ENCODE results near the gene CREB3L2. TPM values are rescaled to one million over a fixed set of nuclear protein-coding genes. Genes with fewer than 3 reads are reported as not detected.

Gene CREB3L2
- total and polyA plus RNA-seq, 2 of the 13 experiments (the other 11 are each of a cell fraction or from before 2014, with no cell fraction given): 22.1 to 41.1 TPM

DNA sequence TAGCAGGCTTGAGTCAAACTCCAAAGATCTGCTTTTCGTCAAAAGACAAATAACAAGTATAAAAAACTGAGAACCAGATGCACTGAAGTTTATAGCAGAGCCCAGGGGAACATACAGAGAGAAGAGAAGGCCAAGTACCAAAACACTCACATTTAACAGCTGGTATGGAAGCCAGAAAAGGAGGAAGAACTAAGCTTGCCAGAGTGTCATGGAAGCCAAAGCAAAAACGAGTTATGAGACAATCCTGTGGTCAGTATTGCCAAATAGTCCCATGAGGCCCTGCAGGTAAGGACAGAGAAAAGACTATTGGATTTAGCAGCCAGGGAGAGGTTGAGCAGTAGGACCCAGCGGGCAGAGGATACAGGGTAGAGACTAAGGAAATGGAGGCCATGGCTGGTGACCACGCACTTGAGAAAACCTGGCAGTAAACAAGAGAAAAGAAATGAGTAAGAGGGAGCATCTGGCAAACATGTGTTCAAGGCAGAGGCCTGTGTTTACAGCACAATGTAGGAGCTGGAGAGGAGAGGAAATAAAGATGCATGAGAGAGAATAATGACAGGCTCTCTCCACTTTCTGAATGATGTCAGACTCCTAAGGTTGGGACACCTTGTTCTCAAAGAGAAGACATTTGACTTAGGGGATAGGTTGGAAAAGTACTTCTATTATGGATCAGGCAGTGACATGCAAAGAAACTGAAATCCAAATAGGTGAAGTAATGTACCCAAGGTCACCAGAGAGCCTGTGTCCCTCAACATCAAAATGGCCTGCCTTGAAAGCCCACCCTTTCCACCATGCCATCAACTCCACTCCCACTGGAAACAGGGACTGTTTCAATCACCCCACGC, 9.1 kb downstream of the CREB3L2 start (continued):
- TF ChIP-seq, protein P1, sequence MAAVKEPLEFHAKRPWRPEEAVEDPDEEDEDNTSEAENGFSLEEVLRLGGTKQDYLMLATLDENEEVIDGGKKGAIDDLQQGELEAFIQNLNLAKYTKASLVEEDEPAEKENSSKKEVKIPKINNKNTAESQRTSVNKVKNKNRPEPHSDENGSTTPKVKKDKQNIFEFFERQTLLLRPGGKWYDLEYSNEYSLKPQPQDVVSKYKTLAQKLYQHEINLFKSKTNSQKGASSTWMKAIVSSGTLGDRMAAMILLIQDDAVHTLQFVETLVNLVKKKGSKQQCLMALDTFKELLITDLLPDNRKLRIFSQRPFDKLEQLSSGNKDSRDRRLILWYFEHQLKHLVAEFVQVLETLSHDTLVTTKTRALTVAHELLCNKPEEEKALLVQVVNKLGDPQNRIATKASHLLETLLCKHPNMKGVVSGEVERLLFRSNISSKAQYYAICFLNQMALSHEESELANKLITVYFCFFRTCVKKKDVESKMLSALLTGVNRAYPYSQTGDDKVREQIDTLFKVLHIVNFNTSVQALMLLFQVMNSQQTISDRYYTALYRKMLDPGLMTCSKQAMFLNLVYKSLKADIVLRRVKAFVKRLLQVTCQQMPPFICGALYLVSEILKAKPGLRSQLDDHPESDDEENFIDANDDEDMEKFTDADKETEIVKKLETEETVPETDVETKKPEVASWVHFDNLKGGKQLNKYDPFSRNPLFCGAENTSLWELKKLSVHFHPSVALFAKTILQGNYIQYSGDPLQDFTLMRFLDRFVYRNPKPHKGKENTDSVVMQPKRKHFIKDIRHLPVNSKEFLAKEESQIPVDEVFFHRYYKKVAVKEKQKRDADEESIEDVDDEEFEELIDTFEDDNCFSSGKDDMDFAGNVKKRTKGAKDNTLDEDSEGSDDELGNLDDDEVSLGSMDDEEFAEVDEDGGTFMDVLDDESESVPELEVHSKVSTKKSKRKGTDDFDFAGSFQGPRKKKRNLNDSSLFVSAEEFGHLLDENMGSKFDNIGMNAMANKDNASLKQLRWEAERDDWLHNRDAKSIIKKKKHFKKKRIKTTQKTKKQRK (IDR thresholded peaks at IDR 0.05; ENCODE audit: low read length): no peak
- no peak for TF ChIP-seq SRF (IDR thresholded peaks at IDR 0.05; ENCODE audit: low read depth, low read length)
- TF ChIP-seq, protein P2, sequence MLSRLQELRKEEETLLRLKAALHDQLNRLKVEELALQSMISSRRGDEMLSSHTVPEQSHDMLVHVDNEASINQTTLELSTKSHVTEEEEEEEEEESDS (CRISPR knock-in tag; IDR thresholded peaks at IDR 0.05; ENCODE audit: borderline replicate concordance): no peak
- TF ChIP-seq ZNF205 (CRISPR knock-in tag; IDR thresholded peaks at IDR 0.05): no peak
- TF ChIP-seq ZBTB20 (CRISPR knock-in tag; IDR thresholded peaks at IDR 0.05; ENCODE audit: borderline replicate concordance, low read depth): no peak
- TF ChIP-seq, protein P3, sequence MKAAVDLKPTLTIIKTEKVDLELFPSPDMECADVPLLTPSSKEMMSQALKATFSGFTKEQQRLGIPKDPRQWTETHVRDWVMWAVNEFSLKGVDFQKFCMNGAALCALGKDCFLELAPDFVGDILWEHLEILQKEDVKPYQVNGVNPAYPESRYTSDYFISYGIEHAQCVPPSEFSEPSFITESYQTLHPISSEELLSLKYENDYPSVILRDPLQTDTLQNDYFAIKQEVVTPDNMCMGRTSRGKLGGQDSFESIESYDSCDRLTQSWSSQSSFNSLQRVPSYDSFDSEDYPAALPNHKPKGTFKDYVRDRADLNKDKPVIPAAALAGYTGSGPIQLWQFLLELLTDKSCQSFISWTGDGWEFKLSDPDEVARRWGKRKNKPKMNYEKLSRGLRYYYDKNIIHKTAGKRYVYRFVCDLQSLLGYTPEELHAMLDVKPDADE (CRISPR knock-in tag; IDR thresholded peaks at IDR 0.05): no peak
- TF ChIP-seq ZNF496 (CRISPR knock-in tag; IDR thresholded peaks at IDR 0.05; ENCODE audit: insufficient replicate concordance): no peak
- TF ChIP-seq ZNF552 (CRISPR knock-in tag; IDR thresholded peaks at IDR 0.05; ENCODE audit: borderline replicate concordance): no peak
- TF ChIP-seq, protein P4, sequence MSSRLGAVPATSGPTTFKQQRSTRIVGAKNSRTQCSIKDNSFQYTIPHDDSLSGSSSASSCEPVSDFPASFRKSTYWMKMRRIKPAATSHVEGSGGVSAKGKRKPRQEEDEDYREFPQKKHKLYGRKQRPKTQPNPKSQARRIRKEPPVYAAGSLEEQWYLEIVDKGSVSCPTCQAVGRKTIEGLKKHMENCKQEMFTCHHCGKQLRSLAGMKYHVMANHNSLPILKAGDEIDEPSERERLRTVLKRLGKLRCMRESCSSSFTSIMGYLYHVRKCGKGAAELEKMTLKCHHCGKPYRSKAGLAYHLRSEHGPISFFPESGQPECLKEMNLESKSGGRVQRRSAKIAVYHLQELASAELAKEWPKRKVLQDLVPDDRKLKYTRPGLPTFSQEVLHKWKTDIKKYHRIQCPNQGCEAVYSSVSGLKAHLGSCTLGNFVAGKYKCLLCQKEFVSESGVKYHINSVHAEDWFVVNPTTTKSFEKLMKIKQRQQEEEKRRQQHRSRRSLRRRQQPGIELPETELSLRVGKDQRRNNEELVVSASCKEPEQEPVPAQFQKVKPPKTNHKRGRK (CRISPR knock-in tag; IDR thresholded peaks at IDR 0.05): no peak
- 0 out of 3 replicates have a peak, but pooled peaks have one; percentile 27 for TF ChIP-seq MXI1 (IDR thresholded peaks at IDR 0.05; ENCODE audit: borderline replicate concordance, low read depth, low read length)
- no peak for TF ChIP-seq SMARCE1 (IDR thresholded peaks at IDR 0.05; ENCODE audit: borderline replicate concordance)
- peak; percentile 48; the same call in 1 of the 2 replicates for TF ChIP-seq ZC3H13 (CRISPR knock-in tag; IDR thresholded peaks at IDR 0.05)
- TF ChIP-seq, protein P5, sequence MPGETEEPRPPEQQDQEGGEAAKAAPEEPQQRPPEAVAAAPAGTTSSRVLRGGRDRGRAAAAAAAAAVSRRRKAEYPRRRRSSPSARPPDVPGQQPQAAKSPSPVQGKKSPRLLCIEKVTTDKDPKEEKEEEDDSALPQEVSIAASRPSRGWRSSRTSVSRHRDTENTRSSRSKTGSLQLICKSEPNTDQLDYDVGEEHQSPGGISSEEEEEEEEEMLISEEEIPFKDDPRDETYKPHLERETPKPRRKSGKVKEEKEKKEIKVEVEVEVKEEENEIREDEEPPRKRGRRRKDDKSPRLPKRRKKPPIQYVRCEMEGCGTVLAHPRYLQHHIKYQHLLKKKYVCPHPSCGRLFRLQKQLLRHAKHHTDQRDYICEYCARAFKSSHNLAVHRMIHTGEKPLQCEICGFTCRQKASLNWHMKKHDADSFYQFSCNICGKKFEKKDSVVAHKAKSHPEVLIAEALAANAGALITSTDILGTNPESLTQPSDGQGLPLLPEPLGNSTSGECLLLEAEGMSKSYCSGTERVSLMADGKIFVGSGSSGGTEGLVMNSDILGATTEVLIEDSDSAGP (CRISPR knock-in tag; IDR thresholded peaks at IDR 0.05; ENCODE audit: borderline replicate concordance): no peak
- TF ChIP-seq, protein P6, sequence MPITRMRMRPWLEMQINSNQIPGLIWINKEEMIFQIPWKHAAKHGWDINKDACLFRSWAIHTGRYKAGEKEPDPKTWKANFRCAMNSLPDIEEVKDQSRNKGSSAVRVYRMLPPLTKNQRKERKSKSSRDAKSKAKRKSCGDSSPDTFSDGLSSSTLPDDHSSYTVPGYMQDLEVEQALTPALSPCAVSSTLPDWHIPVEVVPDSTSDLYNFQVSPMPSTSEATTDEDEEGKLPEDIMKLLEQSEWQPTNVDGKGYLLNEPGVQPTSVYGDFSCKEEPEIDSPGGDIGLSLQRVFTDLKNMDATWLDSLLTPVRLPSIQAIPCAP (CRISPR knock-in tag; IDR thresholded peaks at IDR 0.05; ENCODE audit: low read depth): no peak
- TF ChIP-seq, protein P7, sequence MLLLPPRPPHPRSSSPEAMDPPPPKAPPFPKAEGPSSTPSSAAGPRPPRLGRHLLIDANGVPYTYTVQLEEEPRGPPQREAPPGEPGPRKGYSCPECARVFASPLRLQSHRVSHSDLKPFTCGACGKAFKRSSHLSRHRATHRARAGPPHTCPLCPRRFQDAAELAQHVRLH (CRISPR knock-in tag; IDR thresholded peaks at IDR 0.05; ENCODE audit: borderline replicate concordance, low read depth): peak; percentile 25
- 0 out of 2 replicates have a peak, but pooled peaks have one; percentile 33 for TF ChIP-seq HMG20B (CRISPR knock-in tag; conservative IDR thresholded peaks at IDR 0.05)
- 0 out of 2 replicates have a peak, but pooled peaks have one; percentile 49 for TF ChIP-seq ZNF546 (CRISPR knock-in tag; conservative IDR thresholded peaks at IDR 0.05)
- TF ChIP-seq GATA4 (IDR thresholded peaks at IDR 0.05; ENCODE audit: borderline replicate concordance, low read depth): no peak
- TF ChIP-seq ZNF335 (CRISPR knock-in tag; IDR thresholded peaks at IDR 0.05): no peak
